ENCODE results near the gene RGS7BP.

DNA sequence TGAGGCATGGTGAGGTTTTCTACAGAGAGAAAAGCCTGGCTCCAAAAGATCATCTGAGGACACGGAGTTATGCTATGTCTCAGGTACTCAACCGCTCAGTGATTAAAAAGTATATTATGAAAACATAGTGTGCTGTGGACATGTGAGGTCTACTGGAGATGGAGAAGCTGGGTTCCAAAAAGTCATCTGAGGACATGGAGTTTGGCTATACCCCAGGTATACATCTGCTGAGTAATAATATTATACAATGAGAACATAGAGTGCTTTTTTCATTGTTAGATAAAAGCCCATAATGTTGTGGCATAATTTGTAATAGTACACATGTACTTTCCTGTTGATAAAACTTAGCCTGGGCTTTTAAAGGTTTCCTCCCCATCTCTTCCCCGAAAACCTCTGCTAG lies 113.8 kb downstream of the RGS7BP start:
- TF ChIP-seq YY1 (IDR thresholded peaks at IDR 0.05; ENCODE audit: insufficient read depth, insufficient read length) = no peak
- no peak for TF ChIP-seq ZNF274 (IDR thresholded peaks at IDR 0.05; ENCODE audit: low read depth, low read length)
- TF ChIP-seq SUZ12 (IDR thresholded peaks at IDR 0.05; ENCODE audit: extremely low read depth, insufficient read depth, insufficient read length) = no peak
